Omental fat pad (tissue), 4 donors: ENCODE results near the gene MACROD2. TPM values are rescaled to one million over a fixed set of nuclear protein-coding genes. Genes with fewer than 3 reads are reported as not detected.

Source experiments
- ATAC-seq: fragments of 150-250 bp; one replicate; pipeline ENCODE4 v1.9.1; 2016; ENCODE audit warnings: mild to moderate bottlenecking, moderate library complexity; ENCODE audit not compliant: low FRiP score
- DNase-seq: peaks from one replicate; pipeline ENCODE4 v3.0.0-alpha.2; 2019; ENCODE audit warnings: low spot score
- total RNA-seq, 4 donors: library from RNA; depleted of rRNA; stranded (reverse); fragments of >200 nt; gene quantifications; one replicate each; pipeline ENCODE4 v1.1.0, GENCODE V29; 2016
- TF ChIP-seq, protein P1 (sequence below), 3 donors: fragments of 450-650 bp; IDR thresholded peaks; one replicate each; pipeline ENCODE4 v1.5.1; 2016 to 2017; ENCODE audit warnings: antibody characterized with exemption in 3 of 3, mild to moderate bottlenecking in 3 of 3, moderate library complexity in 2 of 3

The MACROD2 gene
- total RNA-seq, 4 donors from 2014 or later, result 6.8 to 54.1 (median 7.4) TPM

DNA sequence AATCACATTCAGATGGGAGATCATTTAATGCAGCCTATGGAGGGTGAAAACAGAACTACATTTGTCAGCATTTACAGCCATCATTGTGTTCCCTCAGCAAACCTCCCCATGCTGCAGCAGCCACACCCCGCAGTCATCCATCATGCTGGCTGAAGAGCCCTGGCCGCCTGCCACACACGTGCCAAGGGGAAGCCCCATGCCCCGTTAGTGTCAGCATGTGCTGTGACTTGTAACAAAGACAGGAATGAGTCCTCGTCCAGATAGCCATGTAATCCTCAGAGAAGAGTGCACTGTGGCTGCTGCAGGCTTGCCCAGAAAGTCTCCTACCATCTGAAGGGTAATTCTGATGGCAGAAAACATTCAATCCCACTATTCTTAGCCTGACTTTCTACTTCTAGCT lies 1480.2 kb downstream of the MACROD2 start:
- TF ChIP-seq, protein P1, sequence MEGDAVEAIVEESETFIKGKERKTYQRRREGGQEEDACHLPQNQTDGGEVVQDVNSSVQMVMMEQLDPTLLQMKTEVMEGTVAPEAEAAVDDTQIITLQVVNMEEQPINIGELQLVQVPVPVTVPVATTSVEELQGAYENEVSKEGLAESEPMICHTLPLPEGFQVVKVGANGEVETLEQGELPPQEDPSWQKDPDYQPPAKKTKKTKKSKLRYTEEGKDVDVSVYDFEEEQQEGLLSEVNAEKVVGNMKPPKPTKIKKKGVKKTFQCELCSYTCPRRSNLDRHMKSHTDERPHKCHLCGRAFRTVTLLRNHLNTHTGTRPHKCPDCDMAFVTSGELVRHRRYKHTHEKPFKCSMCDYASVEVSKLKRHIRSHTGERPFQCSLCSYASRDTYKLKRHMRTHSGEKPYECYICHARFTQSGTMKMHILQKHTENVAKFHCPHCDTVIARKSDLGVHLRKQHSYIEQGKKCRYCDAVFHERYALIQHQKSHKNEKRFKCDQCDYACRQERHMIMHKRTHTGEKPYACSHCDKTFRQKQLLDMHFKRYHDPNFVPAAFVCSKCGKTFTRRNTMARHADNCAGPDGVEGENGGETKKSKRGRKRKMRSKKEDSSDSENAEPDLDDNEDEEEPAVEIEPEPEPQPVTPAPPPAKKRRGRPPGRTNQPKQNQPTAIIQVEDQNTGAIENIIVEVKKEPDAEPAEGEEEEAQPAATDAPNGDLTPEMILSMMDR (IDR thresholded peaks at IDR 0.05), result no peak
- DNase-seq, result no peak
- no peak for ATAC-seq

DNA sequence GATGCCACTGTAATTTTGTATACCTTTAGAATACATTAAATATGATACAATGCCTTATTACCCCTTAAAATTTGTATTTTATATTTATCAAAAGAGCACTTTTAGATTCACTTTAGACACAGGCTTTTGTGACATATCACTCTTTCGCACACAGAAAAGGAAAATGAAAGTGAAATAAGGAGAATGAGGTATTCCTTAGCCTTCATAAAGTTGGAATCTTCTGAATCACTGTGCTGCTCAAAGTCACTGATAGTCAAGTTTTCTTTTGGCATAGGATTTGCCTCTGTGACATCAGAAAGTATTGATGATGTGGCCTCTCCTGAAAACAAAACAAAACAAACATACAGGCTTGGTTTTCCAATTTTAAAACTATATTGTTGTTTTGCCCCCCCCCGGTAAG lies 1480.9 kb downstream of the MACROD2 start:
- DNase-seq (no peak), ATAC-seq (no peak)
- TF ChIP-seq, protein P1 (IDR thresholded peaks at IDR 0.05), result no peak

- DNase-seq (no peak), ATAC-seq (no peak)
- TF ChIP-seq, protein P1 (IDR thresholded peaks at IDR 0.05), result no peak
These were observed 1481.5 kb downstream of the MACROD2 start for GRCh38 chr20:15476781-15477180.

- TF ChIP-seq, protein P1 (IDR thresholded peaks at IDR 0.05), result no peak
- ATAC-seq, result no peak
These were observed 1487.2 kb downstream of the MACROD2 start for GRCh38 chr20:15482525-15482924.

GRCh38 chr20:15485519-15485918 lies 1490.2 kb downstream of the MACROD2 start:
- ATAC-seq, result no peak
- TF ChIP-seq, protein P1 (IDR thresholded peaks at IDR 0.05), result no peak

More at GRCh38 chr20:15482525-15482924, 1487.2 kb downstream of the MACROD2 start:
- DNase-seq, result no peak

GRCh38 chr20:15487030-15487429 lies 1491.7 kb downstream of the MACROD2 start:
- TF ChIP-seq, protein P1 (IDR thresholded peaks at IDR 0.05), result no peak
- DNase-seq (no peak), ATAC-seq (no peak)

More at GRCh38 chr20:15485519-15485918, 1490.2 kb downstream of the MACROD2 start:
- no peak for DNase-seq

DNA sequence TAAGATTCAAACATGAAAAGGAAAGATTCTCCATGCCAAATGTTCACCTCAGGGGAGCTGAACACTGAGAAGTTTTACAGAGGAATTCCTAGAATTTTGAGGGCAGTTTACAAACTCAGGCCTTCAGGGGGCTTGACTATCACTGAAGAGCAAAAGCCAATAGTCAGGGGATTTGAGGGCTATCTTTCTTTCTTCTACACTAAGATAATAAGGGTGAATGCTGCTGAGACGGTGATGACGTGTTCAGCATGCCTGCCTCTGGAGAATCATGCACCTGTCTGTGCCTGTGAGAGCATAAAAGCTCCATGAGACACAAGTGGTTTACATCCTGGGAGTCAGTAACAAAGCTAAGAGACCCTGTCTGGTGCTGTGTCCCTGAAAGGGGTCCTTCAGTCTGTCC lies 1492.4 kb downstream of the MACROD2 start:
- ATAC-seq (no peak), DNase-seq (no peak)
- TF ChIP-seq, protein P1 (IDR thresholded peaks at IDR 0.05), result no peak
